HG03520 (cell line): ENCODE data around the gene FAM50B.

Experiments
- ATAC-seq: cut with Tn5 transposase; IDR thresholded peaks from one replicate; pipeline ENCODE4 v1.9.1; 2021; ENCODE audit warnings: mild to moderate bottlenecking, moderate library complexity; ENCODE audit not compliant: unreplicated experiment

Gene FAM50B

DNA sequence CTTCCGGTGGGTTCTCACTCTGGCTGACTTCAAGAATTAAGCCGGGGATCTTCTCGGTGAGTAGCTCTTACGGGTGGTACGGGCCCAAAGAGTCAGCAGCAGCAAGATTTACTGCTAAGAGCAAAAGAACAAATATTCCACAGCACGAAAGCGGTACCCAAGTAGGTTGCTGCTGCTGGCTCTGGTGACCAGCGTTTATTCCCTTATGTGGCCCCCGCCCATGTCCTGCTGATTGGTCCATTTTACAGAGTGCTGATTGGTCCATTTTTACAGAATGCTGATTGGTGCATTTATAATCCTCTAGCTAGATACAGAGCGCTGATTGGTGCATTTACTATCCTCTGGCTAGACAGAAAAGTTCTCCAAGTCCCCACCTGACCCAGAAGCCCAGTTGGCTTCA lies 44.3 kb downstream of the FAM50B start:
- ATAC-seq = no peak

DNA sequence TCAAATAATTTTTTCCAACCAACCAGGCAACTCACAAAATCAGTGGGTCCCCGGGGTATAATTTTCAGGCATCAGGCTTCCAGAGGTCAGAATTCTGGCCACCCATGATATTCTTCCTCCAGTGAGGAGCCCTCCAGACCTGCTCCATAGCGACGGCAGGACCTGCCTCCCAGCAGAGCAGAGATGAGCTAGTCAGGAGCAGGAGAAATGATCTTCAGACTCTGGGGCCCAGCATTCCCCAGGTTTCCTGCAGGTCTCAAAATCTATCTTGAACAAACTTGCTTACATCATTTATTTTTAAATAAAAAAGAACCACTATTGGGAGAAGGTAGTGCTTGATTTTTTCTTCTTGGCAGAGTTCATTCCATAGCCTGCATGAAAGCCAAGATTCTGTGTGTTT lies 44.7 kb downstream of the FAM50B start:
- ATAC-seq = no peak

DNA sequence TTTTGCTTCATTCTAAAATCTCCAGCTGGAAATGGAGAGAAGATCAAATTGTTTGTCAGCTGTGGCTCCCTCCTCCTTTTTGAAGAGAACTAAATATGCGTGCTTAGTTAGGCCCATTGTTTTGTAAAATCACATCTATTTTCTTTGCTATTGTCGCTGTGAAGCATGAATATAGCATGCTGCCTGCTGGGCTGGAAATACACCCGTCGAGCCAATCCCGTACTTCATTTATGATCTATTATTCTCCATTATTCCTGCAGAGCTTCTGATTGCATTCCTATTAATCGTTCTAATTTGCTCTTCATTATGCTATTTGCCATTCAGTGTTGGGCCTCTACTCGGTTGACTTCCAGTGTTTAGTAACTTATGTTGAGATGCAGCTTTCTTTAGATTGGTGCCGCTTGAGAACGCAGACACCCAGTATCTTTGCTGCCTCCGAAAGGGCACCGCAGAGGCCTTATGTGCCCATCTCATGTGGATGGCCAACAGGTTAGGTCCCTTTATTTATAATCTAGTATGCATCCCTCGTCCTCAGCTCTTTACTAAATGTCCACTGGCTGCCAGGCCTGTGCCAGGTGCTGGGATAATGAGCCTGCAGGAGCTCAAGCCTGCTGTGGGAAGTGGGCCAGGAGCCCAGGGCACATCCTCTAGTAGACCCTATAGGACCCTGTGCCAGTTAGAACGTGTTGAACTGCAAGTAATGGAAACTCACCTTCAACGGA lies 45.6 kb downstream of the FAM50B start:
- ATAC-seq = no peak

DNA sequence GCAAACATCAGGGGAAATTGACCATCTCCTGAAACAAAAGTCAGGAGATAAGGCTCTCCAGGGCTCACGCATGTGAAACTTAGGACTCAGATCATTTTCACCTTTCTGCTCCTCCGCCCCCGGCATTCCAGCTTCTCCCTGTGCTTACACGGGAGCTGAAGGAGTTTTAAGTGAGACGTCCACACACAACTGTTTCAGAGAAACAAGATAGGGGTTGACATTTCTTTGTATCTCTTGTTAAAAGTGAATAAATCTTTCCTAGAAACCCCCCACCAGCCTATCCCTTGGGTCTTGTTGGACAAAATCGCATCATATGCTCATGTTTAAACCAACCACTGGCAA lies 46.1 kb downstream of the FAM50B start:
- ATAC-seq = no peak

DNA sequence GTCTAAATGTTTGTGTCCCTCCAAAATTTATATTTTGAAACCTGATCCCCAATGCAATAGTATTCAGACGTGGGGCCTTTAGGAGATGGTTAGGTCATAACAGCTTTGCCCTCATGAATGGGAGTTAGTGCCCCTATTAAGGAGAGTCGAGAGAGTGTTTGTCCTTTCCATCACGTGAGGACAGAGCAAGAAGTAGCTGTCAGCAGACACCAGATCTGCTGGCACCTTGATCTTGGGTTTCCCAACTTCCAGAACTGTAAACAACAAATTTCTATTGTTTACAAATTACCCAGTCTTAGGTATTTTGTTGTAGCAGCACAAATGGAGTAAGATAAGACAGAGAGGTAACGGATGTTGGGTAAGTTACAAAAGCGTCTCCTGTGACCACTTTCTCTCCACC lies 46.6 kb downstream of the FAM50B start:
- ATAC-seq = no peak

DNA sequence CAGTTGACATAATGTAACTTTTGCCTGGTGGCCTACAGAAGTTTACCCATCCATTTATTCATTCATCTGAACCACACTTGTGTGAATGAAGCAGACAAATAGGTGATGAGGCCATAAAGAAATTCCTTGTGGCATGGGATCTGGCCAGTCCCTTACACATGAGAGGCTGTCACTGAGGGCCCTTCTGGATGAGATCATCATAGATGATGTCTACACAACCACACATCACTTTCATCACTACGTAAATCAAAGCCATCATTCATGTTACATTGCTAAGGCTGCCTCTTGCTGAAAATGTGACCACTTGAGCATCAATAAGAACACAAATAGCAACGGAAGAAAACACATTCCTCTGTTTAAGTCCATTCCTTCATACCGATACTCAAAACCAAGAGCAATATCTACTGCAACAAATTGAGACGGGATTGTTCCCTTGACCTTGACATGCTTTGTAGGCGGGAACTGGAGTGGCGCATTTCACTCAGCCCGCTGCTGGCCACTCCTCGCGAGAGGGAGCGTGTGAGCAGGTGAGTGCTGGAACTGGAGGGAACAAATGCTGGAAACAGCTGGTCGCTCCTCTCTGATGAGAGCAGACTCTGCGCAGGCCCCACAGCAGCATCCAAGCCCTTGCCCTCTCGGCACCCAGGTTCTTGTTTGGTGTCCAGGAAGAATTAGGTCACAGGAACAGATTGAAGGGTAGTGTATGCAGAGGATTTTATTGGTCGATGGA lies 49.3 kb downstream of the FAM50B start:
- no peak for ATAC-seq

DNA sequence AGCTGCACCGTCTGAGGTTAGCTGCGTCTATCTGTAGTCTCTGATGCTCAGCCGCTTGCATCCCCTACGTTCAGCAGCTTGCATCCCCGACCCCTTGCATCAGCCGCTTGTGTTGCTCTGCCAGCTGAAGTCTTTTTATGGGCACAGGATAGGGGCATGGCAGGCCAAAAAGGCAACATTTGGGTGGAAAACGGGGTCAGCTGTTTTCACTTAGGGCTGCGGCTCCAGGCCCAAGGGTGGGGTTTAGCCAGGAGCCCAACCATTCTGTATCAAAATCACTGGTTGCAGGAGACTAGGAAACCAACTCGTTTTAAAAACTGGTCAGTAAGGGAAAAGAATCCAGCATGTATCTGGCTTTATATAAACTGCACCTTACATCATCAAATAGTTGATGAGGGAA lies 49.9 kb downstream of the FAM50B start:
- no peak for ATAC-seq

DNA sequence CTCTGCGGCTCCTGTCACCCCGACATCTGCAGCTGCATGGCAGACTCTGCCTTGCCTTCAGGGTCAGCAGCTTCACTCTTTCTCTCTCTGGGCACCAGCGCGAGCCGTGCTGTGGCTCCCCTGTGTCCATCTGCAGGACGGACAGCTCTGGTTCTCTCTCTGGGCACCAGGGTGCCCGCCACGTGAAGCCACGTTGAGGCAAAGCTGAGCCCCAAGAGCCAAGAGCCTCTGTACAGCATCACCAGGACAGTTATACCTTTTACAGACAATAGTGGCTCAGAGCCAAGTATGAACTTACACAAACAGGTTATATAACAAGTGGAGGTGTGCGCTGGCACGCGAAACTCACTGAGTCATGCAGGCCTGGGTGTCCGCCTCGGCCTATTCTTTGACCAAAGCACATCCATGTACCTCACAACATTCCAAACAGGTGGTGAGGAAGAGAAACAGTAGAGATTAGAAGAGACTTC lies 50.8 kb downstream of the FAM50B start:
- ATAC-seq = no peak
